CD4-positive, alpha-beta T cell treated with Interleukin-6 at 100 ng/mL for 8 hours (primary cell): ENCODE data around the gene CDC42EP4.
"Not testable (repeated sequence)": the region's sequence is repeated elsewhere in the genome, so short reads cannot be mapped to it uniquely, and the experiment has no call there.

ENCODE experiments used
- DNase-seq: peaks from one replicate; pipeline ENCODE4 v3.0.0-alpha.2; 2020; ENCODE audit warnings: mixed read lengths, low spot score

CDC42EP4 gene

DNA sequence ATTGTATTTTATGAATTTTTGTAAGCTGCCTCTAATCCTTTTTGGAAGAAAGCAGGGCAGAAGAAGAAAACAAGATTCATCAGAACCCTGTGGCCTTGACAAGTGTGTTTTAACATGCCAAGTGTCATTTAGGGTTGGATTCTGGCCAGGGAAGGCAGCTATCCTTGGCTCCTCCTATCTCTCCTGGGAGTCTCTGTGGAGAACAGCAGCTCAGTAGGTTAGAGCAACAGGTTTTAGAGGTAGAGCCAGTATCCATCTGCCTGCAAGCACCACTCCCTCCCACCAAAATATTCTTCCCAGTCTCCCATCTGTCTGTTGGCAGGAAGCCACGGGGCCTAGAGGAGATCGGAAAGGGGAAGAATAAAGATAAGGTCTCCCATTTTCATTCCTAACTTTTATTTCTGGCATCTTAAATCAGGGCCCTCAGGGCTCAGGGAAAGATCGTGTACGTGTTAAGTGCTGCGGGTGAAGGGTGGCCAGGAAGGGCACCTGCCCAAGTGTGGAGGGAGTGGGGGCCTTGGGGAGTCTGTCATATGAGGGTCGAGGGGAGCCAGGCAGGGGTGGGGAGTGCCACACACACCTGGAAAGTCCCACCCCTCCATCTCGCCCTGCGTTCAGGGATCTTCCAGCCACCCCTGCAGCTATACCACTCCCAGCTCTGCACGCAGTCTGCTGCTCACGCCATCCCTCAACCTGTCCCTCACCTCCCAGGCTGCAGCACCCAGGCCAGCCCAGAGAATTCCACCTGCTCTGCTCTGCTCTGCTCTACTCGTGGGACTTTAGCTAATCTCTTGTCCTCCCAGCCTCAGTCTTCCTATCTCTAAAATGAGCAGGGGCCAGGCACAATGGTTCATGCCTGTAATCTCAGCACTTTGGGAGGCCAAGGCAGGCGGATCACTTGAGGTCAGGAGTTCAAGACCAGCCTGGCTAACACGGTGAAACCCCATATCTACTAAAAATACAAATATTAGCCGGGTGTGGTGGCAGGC is 33.0 kb downstream of the CDC42EP4 start:
- no peak for DNase-seq

DNA sequence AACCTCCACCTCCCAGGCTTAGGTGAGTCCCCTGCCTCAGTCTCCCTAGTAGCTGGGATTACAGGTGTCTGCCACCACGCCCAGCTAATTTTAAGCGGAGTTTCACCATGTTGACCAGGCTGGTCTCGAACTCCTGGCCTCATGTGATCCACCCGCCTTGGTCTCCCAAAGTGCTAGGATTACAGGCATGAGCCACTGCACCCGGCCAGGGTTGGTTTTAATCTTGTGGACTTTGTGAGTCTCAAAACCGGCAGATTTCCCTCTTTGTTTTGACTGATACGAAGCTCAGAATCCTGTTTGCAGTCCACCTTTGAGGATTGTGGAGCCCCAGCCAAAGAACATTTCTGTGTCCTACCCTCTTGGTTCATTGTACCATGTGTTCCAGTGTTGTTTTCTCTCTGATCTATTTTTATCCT is 33.7 kb downstream of the CDC42EP4 start:
- DNase-seq = no peak

DNA sequence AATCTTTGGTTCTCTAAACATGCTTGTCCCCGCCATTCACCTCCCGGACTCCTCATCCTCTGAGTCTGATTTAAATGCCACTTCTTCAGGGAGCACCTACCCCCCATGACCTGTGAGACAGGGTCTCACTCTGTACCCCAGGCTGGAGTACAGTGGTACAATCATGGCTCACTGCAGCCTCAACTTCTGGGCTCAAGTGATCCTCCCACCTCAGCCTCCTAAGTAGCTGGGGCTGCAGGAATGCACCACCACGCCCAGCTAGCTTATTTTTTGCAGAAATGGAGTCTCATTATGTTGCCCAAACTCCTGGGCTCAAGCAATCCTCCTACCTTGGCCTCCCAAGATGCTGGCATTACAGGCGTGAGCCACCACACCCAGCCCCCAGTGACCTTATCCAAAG is 37.3 kb downstream of the CDC42EP4 start:
- DNase-seq = no peak

DNA sequence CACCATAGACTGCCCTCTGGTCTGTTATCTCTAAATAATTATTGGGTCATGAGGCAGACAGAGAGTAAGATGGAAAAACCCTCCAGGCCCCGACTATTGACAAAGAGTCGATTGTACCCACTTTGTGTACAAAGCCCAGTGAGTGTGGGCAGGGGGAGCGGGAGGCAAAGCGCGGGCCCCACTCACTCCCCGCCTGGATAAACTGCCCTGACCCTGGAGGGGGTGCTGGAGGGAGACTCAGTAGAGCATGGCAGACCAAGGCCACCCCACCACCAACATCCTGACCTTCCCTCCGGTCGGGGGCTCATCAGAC is 38.9 kb downstream of the CDC42EP4 start:
- DNase-seq = no peak

DNA sequence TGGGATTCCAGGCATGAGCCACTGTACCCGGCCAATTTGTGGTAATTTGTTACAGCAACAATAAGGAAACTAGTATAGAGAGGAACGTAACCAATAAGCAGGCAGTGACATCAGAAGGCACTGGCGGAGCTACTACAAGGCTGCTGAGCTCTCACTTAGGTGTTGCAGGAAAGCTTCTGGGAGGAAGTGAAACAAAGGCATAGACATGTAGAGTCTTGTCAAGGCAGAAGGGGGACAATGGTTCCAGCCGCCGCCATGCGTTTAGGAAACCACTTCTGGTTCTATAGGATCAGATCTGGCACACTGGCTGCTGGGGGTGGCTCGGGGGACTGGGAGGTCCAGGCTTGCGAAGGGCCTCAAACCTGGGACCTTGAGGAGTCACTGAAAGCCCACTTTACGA is 40.7 kb downstream of the CDC42EP4 start:
- no peak for DNase-seq

DNA sequence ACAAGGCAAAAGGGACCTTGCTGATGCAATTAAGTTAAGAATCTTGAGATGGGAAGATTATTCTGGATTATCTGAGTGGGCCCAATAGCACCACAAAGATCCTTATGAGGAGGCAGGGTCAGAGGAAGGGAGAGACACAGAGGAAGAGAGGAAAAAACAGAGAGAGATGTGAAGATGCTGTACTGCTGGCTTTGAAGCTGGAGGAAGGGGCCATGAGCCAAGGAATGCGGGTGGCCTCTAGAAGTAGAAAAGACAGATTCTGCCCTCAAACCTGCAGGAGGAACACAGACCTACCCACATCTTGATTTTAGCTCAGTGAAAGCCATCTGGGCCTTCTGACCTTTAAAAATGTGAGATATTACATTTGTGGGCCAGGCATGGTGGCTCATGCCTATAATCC is 42.0 kb downstream of the CDC42EP4 start:
- DNase-seq = no peak

DNA sequence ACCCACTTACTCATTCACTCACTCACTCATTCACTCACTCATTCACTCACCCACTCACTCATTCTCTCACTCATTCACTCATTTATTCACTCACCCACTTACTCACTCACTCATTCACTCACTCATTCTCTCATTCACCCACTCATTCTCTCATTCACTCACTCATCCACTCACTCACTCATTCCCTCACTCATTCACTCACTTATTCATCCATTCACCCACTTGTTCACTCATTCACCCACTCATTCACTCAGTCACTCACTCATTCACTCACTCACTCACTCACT is 42.5 kb downstream of the CDC42EP4 start:
- DNase-seq = no peak

DNA sequence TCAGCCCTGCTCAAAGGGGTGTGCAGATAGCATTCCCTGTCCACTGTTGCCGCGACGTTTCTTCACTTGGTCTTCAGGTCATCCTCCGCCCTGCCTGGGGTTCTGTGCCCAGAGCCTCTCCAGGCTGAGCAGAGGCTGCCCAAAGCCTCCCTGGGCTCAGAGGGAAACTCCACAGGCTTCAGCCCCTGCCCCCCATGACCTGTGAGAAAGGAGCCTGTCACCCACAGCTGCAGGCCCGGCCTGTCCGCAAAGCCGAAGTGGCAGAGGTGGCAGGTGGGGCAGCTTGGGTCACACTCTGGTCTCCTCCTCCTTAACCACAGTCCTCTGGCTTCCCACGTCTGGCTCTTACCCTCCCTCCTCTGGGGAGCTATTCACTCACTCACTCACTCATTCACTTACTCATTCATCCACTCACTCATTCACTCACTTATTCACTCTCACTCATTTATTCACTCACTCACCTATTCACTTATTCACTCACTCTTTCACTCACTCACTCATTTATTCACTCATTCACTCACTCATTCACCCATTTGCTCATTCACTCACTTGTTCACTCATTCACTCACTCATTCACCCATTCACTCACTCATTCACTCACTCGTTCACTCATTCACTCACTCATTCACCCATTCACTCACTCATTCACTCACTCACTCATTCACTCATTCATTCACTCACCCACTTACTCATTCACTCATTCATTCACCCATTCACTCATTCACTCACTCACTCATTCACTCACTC is 43.0 kb downstream of the CDC42EP4 start:
- no peak for DNase-seq

DNA sequence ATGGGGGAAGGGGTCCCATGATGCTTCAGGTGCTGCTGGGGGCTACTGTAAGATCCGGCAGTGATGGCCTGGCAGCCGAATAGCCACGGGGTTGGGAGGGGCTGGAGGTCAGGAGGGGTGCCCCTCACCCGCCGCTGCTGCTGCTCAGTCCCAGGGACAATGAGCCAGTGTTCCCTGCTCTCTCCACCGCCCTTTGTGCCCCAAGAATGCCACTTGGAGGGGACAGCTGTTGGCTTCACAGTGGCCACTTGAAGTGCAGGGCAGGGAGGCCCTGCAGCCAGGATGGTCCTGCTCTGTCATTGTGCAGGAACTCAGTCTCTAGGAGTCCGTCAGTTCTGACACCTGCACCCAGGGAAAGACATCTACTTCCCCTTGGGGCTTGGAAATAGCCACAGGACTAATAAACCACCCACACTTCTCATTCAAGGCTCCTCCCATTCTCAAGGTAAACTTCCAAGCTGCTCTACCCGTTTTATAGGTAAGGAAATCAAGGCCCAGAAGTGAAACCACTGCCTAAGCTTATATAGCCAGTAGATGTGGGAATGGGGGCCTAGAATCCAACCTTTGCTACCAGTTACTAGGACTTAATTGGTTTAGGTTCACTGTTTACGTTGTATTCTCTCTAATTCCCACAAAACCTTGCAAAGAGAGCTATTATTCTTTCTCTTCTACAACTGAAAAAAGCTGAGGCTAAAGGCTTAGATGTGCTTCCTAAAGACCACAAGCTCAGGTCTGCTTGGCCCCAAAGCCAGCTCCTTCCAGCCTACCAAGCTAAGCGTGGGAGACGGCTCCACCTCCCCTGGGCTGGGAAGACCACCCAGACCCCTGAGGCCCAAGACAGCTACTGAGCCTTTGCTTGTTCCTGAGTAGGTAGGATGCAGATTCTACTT is 43.9 kb downstream of the CDC42EP4 start:
- no peak for DNase-seq

DNA sequence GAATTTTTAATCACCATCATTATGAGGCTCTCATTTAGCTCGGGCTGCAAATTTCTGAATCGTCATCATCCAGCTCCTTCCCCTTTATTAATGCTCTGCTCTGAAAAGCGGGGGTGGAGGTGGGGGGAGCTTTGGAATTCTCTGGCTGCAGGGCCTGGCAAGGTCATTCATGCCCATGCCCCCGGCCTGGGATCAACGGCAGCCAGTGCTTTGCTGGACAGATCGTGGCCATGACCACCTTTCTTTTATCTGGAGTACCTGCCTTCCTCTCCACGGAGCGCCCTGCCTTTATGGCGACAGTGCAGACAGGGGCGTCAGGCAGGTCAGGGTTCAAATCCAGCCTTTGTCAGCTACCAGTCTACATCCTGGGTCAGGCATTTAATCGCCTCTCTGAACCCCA is 45.0 kb downstream of the CDC42EP4 start:
- no peak for DNase-seq

DNA sequence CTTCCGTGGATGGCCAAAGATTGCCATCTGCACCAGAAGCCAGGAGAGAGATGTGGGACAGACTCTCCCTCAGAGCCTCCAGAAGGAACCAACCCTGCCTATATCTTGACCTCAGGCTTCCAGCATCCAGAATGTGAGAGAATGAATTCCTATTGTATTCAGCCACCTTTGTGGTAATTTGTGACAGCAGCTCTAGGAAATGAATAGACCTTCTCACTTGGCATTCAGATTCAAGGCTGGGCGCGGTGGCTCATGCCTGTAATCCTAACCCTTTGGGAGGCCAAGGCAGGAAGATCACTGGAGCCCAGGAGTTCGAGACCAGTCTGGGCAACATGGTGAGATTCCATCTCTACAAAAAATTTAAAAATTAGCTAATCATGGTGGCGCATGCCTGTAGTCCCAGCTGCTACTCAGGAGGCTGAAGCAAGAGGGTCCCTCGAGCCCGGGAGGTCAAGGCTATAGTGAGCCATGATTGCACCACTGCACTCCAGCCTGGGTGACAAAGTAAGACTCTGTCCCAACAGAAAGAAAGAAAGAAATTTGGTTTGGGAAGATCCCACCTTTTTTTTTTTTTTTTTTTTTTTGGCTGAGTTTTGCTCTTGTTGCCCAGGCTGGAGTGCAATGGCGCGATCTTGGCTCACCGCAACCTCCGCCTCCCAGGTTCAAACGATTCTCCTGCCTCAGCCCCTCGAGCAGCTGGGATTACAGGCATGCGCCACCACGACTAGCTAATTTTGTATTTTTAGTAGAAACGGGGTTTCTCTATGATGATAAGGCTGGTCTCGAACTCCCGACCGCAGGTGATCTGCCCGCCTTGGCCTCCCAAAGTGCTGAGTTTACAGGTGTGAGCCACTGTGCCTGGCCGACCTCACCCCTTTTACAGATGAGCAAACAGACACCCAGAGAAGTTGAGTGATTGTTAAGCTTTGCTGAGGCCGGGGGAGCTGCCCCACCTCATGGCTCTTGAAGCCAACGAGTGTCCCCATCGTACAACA is 45.9 kb downstream of the CDC42EP4 start:
- DNase-seq = no peak

DNA sequence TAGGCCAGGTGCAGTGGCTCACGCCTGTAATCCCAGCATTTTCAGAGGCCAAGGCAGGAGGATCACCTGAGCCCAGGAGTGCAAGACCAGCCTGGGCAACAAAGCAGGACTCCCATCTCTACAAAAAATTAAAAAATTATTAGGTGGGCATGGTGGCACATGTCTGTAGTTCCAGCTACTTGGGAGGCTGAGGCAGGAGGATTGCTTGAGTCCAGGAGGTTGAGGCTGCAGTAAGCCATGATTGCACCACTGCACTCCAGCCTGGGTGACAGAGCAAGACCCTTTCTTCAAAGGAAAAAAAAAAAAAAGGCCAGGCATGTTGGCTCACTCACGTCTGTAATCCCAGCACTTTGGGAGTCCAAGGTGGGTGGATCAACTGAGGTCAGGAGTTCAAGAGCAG is 47.4 kb downstream of the CDC42EP4 start:
- DNase-seq = not testable (repeated sequence)

DNA sequence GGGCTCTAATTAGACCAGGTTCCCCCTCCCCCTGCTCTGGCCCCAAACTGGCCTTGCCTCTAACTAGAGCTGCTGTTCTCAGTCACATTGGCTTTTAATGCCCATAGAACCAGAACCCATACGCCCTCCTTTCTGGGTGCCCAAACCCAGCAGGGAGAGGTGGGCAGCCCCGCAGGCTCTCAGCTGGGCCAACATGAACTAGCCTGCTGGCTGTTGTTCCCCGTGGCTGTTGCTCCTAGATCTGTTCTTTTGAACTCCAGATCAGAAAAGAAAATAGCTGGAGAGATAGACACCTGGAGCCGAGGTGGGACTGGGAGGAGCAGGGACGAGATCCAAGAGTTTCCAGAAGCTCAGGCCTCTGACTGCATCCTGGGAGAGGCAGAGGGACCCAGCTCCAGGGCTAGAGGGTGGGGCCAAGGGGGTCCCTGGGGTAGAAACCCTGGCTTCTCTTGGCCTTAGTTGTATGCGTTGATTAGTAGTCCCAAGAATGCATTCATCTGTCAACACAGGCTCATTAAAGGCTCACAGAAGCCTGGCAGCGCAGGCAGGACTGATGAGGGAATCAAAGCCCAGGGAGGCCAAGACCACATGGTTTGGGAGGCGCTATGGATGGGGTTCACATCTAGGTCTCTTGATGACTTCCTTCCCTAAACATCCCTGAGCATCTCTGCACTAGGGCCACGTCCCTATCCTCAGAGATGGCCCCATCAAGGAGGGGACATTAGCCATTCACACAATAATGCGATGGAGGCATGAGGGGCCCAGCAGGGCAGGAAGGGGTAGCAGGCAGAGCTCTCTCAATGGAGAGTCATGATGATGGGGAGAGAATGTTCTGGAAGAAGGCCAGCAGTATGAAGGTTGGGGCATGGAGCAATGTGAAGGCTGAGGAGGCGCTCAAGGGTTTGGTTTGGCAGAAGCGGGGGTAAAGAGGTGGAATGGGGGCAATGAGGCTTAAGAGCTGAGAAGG is 48.8 kb downstream of the CDC42EP4 start:
- no peak for DNase-seq

DNA sequence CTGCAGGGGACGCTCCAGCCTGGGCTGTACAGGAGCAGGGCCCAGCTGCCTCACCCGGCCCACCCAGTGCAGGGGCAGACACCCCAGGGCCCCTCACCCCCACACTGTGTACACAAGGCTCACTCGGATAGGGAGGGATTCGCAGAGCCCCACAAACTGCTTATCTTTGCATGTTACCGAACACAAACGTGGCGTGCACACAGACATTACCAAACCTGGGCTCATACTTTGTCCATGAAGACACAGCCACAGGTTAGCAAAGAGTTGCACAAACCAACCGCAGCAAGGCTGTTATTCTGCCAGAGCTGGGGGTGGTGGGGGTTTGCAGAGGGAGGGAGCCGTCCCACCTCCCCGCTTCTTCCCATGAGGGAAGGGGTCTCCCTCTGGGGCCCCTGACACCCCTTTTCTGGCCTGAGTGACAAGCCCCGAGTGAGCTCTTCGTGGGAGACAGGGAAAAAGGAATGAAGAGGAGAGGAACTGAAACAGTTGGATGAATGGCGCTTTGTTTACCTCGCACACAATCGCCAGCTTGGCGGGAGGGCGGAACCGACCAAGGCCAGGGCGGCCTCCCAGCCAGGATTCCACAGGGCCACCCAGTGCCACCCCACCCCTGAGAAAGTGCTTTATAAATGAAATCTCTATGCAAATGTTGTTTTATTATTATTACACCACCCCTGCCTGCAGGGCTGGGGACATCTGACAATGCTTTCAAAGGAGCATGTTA is 49.7 kb downstream of the CDC42EP4 start:
- no peak for DNase-seq

DNA sequence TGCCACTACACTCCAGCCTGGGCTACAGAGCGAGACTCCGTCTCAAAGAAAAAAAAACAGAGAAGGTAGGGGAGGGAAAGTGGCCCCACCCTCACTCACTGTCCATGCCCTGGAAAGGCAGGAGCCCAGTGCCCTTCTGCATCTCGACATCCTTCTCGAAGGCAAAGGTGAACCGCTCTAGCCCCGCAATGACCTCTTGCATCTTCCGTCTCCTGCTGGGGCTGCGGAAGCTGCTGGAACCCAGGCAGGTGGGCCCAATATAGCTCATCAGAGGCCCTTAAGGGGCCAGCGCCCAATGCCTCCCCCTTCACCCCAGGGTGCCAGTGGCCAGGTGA is 50.2 kb downstream of the CDC42EP4 start, which contains the start of gene CPSF4L:
Gene CPSF4L (minus strand): TSS at position 264 of the 335 bp plus-strand sequence. CDS start 62 bp downstream, at position 202.
- DNase-seq = no peak

DNA sequence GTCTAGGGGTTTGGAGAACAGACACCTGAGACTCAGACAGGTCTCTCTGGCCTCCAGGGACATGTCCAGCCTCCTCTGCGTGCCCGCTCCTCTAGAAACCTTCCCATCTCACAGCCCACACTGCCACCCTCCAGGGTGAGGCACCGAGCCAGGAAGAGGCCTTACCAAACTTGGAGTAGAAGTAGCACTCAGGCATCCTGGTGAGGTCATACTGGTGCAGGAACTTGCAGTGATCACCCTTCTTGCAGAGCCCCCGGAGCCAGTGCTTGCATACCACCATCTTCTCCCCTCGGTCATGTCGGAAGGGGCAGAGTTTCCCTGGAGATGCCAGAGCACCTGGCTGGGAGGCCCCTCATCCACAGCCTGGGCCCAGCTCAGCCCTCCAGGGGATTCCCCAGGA is 54.3 kb downstream of the CDC42EP4 start:
- no peak for DNase-seq

DNA sequence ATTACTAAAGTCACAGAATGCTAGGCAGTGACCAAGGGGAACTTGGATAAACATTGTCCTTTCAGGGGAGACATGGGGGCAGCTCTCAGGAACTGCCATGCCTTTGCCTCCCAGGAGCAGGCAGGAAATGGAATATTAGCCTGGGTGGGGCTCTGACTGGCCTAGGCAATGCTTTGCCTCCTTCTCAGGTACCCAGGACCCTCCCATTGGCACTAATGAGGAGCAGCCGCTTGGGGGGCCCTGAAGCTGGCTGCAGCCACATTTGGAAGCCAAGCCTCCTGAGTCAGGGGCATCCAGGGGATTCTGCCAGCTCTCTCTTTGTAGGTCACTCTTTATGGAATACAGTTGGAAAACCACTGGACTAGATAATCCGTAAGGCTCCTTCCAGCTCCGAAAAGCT is 55.6 kb downstream of the CDC42EP4 start:
- no peak for DNase-seq

DNA sequence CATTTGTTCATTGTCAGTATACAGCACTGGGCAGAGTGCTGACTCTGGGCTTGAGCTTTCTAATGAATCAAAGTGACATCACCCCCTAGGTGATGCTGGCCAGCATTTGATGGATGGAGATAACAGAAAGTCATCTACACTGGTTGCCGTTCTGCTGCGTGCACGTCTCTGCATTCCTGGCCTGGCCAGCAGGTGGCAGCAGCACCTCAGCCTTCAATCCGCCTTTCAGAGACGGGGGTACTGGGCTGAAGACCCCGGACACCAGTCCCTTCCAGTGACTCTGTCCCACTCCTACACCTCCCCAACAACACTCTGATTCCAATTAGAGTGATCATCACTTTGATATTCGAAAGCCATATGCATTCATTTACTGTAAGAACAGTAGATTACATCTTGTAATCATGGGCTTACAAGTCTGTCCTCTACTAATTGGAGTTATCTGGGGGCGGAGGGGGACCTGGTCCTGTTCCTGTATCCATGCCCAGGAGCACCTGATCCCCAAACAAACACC is 56.1 kb downstream of the CDC42EP4 start:
- peak; percentile 28 for DNase-seq

DNA sequence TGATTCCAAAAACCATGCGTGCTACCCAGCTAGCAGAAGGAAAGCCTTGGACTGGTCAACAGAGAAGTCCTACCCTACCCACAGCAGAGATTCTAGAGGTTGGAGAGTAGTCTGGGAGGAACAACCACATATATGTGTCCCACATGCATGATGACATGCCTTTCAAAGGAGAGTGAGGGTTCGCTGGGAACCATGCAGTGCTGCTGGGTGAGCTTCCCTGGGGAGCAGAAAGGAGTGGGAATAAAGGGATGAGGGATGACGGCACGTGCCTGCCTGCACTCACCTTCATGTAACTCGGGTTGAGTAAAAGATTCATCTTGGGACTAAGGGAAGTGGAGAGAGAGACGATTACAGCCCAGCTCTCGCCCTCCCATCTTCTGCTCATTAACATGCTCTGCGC is 59.9 kb downstream of the CDC42EP4 start:
- no peak for DNase-seq
